ENCODE results near the gene ICAM5.

GRCh38 chr19:10255358-10255757 is 34.4 kb upstream of the ICAM5 start:
- TF ChIP-seq CTCF (IDR thresholded peaks at IDR 0.05) (no peak), POLR2A (IDR thresholded peaks at IDR 0.05) (no peak)

All from esophagus squamous epithelium (tissue), 4 donors.